Heart left ventricle (tissue), 16 donors: ENCODE results near the gene PKD2L1. TPM values are rescaled to one million over a fixed set of nuclear protein-coding genes. Genes with fewer than 3 reads are reported as not detected.

Experiments used
- ATAC-seq, 4 donors: fragments of 200-7000 bp; cut with Tn5 transposase; one replicate each; pipeline ENCODE4 v1.9.1; 2020 to 2022; ENCODE audit warnings: moderate library complexity in 4 of 4, mild to moderate bottlenecking in 3 of 4, moderate number of reproducible peaks in 1 of 4
- DNase-seq, 5 donors: peaks; one replicate each; pipeline ENCODE4 v3.0.0-alpha.2; 2020
- H3K27ac ChIP-seq, 12 donors: fragments of 200-600 bp; sonication (generic) in 4 of 12; one replicate each; pipeline versions ENCODE4 v1.5.0 to v1.8.0; 2016 to 2022; ENCODE audit warnings: mild to moderate bottlenecking in 2 of 12
- H3K27me3 ChIP-seq, 9 donors: fragments of 200-600 bp; sonication (generic) in 2 of 9; one replicate each; pipeline versions ENCODE4 v1.5.1 to v1.8.0; 2016 to 2022; ENCODE audit warnings: mild to moderate bottlenecking in 3 of 9
- H3K36me3 ChIP-seq, 9 donors: fragments of 200-600 bp; sonication (generic) in 2 of 9; one replicate each; pipeline versions ENCODE4 v1.5.0 to v1.8.0; 2018 to 2022; ENCODE audit warnings: mild to moderate bottlenecking in 2 of 9
- H3K4me1 ChIP-seq, 12 donors: fragments of 200-600 bp; sonication (generic) in 4 of 12; one replicate each; pipeline versions ENCODE4 v1.5.0 to v1.8.0; 2016 to 2022; ENCODE audit warnings: mild to moderate bottlenecking in 3 of 12
- H3K4me3 ChIP-seq, 12 donors: fragments of 200-600 bp; sonication (generic) in 4 of 12; one replicate each; pipeline versions ENCODE4 v1.5.0 to v1.8.0; 2017 to 2022; ENCODE audit warnings: mild to moderate bottlenecking in 9 of 12, moderate library complexity in 4 of 12
- H3K9me3 ChIP-seq, 12 donors: fragments of 200-600 bp; sonication (generic) in 4 of 12; one replicate each; pipeline versions ENCODE4 v1.5.0 to v1.8.0; 2016 to 2022; ENCODE audit warnings: mild to moderate bottlenecking in 1 of 12
- CTCF ChIP-seq, 12 donors: fragments of 200-600 bp; sonication (generic) in 4 of 12; IDR thresholded peaks; one replicate each; pipeline versions ENCODE4 v1.5.0 to v1.8.0; 2018 to 2022; ENCODE audit warnings: antibody characterized with exemption in 12 of 12, mild to moderate bottlenecking in 5 of 12
- POLR2A ChIP-seq, 2 donors: fragments of 450-650 bp; IDR thresholded peaks; one replicate each; pipeline ENCODE4 v1.6.1; 2017; ENCODE audit warnings: antibody characterized with exemption in 2 of 2, mild to moderate bottlenecking in 2 of 2, moderate library complexity in 2 of 2
- whole genome bisulfite sequencing, 4 donors: extraction: QIAGEN DNeasy Blood & Tissue Kit in 2 of 4; methylation state at CpG; one replicate each; pipeline versions ENCODE4 v1.1.5 to v1.1.7; 2013 to 2018; 5-methylcytosine and 5-hydroxymethylcytosine counted together
- intact Hi-C, 10 donors: fragments of 100-400 bp; cut with DNase I; formaldehyde crosslinking; loops; one replicate each; pipeline versions ENCODE4 v1.11.1 to v1.14.2; 2022
- polyA plus RNA-seq, 2 donors: library from polyadenylated mRNA; stranded (reverse); fragments of 200-250 nt; gene quantifications; one replicate each; pipeline ENCODE4 v1.2.3, GENCODE V29; 2013
- total RNA-seq, 9 donors: library from RNA; depleted of rRNA in 2 of 9; stranded (reverse); fragments of >200 nt in 2 of 9; fragmentation: NEBNext Ultra II Directional in 3 of 9; extraction: Animal tissue kit (Norgen Biotek cat#: 25700) in 3 of 9; gene quantifications; one replicate each; pipeline versions ENCODE4 v1.1.0 to v1.2.4, GENCODE V29; 2016 to 2023
- donor health status: ischemic (EF 13 %, LVEDD 7.1; RV severe dilation, severe dysfunction).
- donor health status: healthy with polysubstance abuse.
- donor health status: DM: no; HTN: yes; CAD: no.
- donor health status: DM: no; HTN: no; CAD: no.
- donor health status: ischemic (EF 25% LVEDD 6.9; RV normal size, moderate dysfunction).
- donor health status: ischemic (EF 25% LVEDD 5.7; RV mildly dilated, moderate dysfunction).
- donor health status: healthy.
- donor health status: DM: yes; HTN: yes; CAD: no.
- donor health status: ischemic (EF 35%, LVEDD 5.7; RV mildly dilated, moderate dysfunction).
- donor health status: nonischemic (EF 11% LVEDD 7.7; RV severe dilation, severe dysfunction).
- donor health status: DM: yes; HTN: yes; CAD: no.
- donor health status: PGD.
- donor health status: ischemic (EF 29% LVEDD 5.4; RV normal size, mild dysfunction).
- donor health status: nonischemic (EF 23%, LVEDD 6.1; RV moderate dilation, normal function).

PKD2L1 gene
- total and polyA plus RNA-seq, 11 donors, result not detected

DNA sequence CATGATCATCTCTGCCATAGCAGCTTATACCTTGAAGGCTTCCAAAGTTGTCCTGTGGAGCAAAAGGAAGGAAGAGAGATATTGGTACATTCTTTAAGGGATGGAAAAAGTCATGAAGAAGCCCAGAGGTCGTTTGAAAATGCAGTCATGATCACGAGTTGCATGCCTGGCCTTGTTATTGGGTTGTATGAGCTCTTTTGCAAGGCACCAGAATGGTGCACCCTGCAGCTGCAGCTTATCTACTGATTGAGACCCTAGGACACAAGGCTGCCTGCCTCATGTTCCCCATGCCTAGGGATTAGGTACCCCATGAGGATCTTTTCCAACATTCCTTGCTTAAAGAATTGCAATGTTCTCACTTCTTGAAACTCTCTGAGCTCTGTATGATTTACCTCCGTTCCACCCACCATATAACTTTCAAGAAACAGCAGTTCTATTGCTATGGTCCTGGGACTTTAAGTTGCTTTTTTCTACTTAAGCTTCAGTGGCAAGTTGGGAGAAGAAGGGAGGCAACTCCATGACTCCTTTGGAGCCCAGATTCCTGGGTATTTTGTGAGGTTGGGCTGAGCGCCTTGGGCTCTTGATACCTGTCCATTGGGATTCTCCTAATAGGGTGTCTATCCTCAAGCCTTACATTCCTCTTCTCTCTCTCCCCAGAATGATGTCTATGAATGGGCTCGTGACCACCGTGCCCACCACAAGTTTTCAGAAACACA is 23.9 kb upstream of the PKD2L1 start:
- H3K4me3 ChIP-seq, result no peak overlapping the region
- TF ChIP-seq CTCF (IDR thresholded peaks at IDR 0.05) (no peak), POLR2A (IDR thresholded peaks at IDR 0.05) (no peak)
- H3K9me3 ChIP-seq, result no peaks in the 10 kb centered on the region
- H3K36me3 ChIP-seq, result peaks cover 0 to 11% (median 0%) of the 10 kb centered on the region in 9 donors
- no peak for ATAC-seq
- intact Hi-C loops, result no loop called here
- no peak overlapping the region for H3K27ac ChIP-seq
- peaks cover 0 to 9% (median 0%) of the 10 kb centered on the region in 9 donors for H3K27me3 ChIP-seq
- WGBS, 4 donors, result 87 to 91% (median 88%) methylated on average over 6 of the region's 6 CpGs
- peaks cover 0 to 9% (median 4%) of the 10 kb centered on the region in 12 donors for H3K4me1 ChIP-seq
- no peak for DNase-seq

DNA sequence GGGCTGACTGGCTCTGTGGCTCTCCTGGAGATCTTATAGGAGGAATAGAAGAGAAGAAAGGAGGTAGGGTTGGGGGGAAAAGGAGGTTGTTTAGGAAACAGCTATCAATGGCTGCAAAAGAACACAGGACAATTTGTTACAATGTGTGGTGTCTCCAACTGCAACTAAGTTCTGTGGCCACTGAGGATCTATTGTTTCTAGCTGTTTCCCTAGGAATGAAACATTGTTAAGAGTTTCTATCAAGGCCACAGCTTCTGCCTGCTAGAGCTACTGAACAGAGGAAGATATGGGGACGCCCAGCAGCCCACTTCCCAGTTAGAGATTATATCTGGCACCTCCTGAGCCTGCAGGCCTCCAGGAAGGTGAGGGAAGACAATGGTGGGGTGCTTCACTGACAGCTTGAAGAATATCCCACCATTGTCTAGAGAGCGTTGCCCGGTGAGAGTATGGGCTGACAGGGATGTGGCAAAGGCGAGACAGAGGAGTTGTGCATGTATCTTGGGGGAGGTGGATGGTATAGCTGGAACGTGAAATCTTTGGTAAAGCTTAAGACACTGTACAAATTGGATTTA is 21.0 kb upstream of the PKD2L1 start:
- 85 to 90% (median 87%) methylated on average over 5 of the region's 5 CpGs for WGBS, 4 donors
- Histone ChIP-seq H3K27me3 (peaks cover 0 to 37% (median 0%) of the 10 kb centered on the region in 9 donors), H3K4me1 (peaks cover 0 to 21% (median 11%) of the 10 kb centered on the region in 12 donors), H3K4me3 (no peak overlapping the region), H3K9me3 (no peaks in the 10 kb centered on the region), H3K36me3 (peaks cover 0 to 11% (median 0%) of the 10 kb centered on the region in 9 donors), H3K27ac (no peak overlapping the region)
- ATAC-seq, result no peak
- intact Hi-C loops, result no loop called here
- DNase-seq, result no peak
- no peak for TF ChIP-seq CTCF (IDR thresholded peaks at IDR 0.05)
- TF ChIP-seq POLR2A (IDR thresholded peaks at IDR 0.05), result no peak

DNA sequence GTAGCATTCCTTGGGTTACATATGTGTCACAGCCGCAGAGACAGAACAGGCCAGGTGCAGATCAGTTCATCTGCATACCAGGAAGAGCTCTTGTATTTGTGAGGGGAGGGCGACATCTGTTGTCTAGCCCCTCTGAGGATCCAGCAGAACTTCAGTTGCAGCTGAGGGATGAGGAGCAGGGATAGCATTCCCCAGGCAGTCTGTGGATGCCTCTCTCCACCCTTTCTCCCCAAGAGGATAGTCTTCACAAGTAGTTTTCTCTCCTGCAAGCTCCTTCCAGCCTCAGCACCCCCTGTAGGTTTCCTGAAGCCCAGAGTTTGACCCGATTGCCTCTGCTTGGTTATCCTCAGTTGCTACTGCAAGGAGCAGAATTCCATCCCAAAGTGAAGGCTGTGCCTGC is 19.6 kb upstream of the PKD2L1 start:
- Histone ChIP-seq H3K9me3 (no peaks in the 10 kb centered on the region), H3K36me3 (peaks cover 0 to 11% (median 0%) of the 10 kb centered on the region in 9 donors), H3K27ac (no peak overlapping the region), H3K4me3 (no peak overlapping the region), H3K4me1 (peaks cover 0 to 21% (median 11%) of the 10 kb centered on the region in 12 donors), H3K27me3 (peaks cover 0 to 37% (median 0%) of the 10 kb centered on the region in 9 donors)
- WGBS, 4 donors, result 90 to 92% (median 91%) methylated on average over 3 of the region's 3 CpGs
- no peak for ATAC-seq
- intact Hi-C loops, result no loop called here
- DNase-seq, result no peak
- TF ChIP-seq POLR2A (IDR thresholded peaks at IDR 0.05) (no peak), CTCF (IDR thresholded peaks at IDR 0.05) (no peak)

DNA sequence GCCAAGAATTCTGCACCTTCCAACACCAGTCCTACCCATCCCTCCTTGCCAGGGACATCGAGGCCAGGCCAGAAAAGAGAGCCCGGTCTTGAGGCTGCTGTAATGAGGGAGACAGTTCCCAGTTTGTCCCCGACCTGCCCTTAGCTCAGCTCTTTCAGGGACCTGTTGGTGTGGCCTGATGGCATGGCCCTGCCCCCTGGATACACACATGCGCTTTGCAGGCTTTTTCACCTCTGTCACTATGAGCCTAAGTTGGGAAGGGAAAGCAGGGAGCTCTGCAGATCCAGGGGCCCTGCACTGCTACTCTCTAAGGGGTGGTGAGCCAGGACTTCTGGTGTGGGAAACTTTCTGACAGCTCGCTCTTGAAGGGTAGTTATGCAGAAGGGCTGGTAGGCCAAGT is 19.1 kb upstream of the PKD2L1 start:
- intact Hi-C loops, result no loop called here
- DNase-seq (no peak), ATAC-seq (no peak)
- H3K4me3 ChIP-seq, result no peak overlapping the region
- H3K4me1 ChIP-seq, result peaks cover 0 to 21% (median 11%) of the 10 kb centered on the region in 12 donors
- peaks cover 0 to 11% (median 0%) of the 10 kb centered on the region in 9 donors for H3K36me3 ChIP-seq
- 80 to 91% (median 81%) methylated on average over 5 of the region's 5 CpGs for whole genome bisulfite sequencing, 4 donors
- TF ChIP-seq CTCF (IDR thresholded peaks at IDR 0.05), result no peak
- no peak for TF ChIP-seq POLR2A (IDR thresholded peaks at IDR 0.05)
- H3K27ac ChIP-seq, result no peak overlapping the region
- no peaks in the 10 kb centered on the region for H3K9me3 ChIP-seq
- peaks cover 0 to 37% (median 0%) of the 10 kb centered on the region in 9 donors for H3K27me3 ChIP-seq
